ENCODE measurements around the gene COL16A1. TPM values are rescaled to one million over a fixed set of nuclear protein-coding genes. Genes with fewer than 3 reads are reported as not detected.

COL16A1 gene
- total RNA-seq, 2 experiments from 2014 or later, result 0.34 TPM; not detected in 1

DNA sequence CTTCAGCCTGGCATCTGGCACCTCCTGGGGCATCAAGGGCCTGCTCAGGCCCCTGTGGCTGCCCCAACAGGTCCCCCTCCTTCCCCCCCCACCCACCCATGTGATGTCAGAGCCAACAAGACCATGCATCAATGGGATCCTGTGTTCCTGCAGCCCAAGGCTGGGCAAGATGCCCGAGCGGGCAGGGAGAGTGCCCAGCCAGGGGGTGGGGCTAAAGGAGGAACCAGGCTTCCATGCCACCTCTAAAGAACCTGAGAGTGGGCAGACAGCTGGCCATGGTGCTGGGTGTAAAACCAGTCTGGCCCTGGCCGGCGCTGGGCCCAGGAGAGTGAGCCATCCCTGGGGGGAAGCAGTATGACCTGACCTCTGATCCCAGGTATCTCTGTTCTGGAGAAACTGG, 7.6 kb downstream of the COL16A1 start:
- TF ChIP-seq, protein P1, sequence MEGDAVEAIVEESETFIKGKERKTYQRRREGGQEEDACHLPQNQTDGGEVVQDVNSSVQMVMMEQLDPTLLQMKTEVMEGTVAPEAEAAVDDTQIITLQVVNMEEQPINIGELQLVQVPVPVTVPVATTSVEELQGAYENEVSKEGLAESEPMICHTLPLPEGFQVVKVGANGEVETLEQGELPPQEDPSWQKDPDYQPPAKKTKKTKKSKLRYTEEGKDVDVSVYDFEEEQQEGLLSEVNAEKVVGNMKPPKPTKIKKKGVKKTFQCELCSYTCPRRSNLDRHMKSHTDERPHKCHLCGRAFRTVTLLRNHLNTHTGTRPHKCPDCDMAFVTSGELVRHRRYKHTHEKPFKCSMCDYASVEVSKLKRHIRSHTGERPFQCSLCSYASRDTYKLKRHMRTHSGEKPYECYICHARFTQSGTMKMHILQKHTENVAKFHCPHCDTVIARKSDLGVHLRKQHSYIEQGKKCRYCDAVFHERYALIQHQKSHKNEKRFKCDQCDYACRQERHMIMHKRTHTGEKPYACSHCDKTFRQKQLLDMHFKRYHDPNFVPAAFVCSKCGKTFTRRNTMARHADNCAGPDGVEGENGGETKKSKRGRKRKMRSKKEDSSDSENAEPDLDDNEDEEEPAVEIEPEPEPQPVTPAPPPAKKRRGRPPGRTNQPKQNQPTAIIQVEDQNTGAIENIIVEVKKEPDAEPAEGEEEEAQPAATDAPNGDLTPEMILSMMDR (IDR thresholded peaks at IDR 0.05), result no peak
- CTCF ChIA-PET, result interaction anchor here (1.4 kb wide), 1 partner anchor 8 kb away, joined by 4 read pairs; no protein-coding TSS in a partner anchor
- intact Hi-C loops (cut with micrococcal nuclease), result no loop called here
- no peak overlapping the region for H3K4me3 Mint-ChIP-seq
- no peaks in the 10 kb centered on the region for H3K27me3 Mint-ChIP-seq
- H3K27ac Mint-ChIP-seq, result no peak overlapping the region
- no peaks in the 10 kb centered on the region for H3K36me3 Mint-ChIP-seq (ENCODE audit: low read depth)
- POLR2A ChIA-PET, result no interaction called here
- no peak for DNase-seq
- H3K9me3 Mint-ChIP-seq, result no peaks in the 10 kb centered on the region
- no peak for ATAC-seq
- H3K4me1 Mint-ChIP-seq (ENCODE audit: low read depth), result peaks cover 16% of the 10 kb centered on the region

DNA sequence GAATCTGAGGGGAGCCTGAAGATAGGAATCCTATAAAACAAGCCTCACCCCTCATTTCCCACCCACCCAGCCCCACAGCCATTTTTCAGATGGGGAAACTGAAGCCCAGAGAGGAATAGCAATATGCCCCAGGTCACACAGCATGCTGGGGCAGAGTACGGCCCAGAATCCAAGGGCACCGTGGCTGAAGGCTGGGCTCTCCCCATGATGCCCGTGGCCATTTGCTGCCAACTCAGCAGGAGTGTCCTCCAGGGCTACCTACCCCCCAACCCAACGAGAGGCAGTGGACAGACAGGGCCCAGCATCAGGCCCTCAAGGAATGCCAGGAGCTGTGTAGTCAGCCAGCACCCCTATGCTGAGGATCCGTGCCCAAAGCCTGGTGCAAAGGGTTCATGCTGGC, 8.5 kb downstream of the COL16A1 start:
- no peak for DNase-seq
- no peaks in the 10 kb centered on the region for H3K36me3 Mint-ChIP-seq (ENCODE audit: low read depth)
- TF ChIP-seq, protein P1 (IDR thresholded peaks at IDR 0.05), result no peak
- intact Hi-C loops (cut with micrococcal nuclease), result no loop called here
- peaks cover 9% of the 10 kb centered on the region for H3K4me1 Mint-ChIP-seq (ENCODE audit: low read depth)
- ATAC-seq, result no peak
- no peaks in the 10 kb centered on the region for H3K9me3 Mint-ChIP-seq
- H3K4me3 Mint-ChIP-seq, result no peak overlapping the region
- CTCF ChIA-PET, result no interaction called here
- no peaks in the 10 kb centered on the region for H3K27me3 Mint-ChIP-seq
- H3K27ac Mint-ChIP-seq, result no peak overlapping the region
- POLR2A ChIA-PET, result no interaction called here

DNA sequence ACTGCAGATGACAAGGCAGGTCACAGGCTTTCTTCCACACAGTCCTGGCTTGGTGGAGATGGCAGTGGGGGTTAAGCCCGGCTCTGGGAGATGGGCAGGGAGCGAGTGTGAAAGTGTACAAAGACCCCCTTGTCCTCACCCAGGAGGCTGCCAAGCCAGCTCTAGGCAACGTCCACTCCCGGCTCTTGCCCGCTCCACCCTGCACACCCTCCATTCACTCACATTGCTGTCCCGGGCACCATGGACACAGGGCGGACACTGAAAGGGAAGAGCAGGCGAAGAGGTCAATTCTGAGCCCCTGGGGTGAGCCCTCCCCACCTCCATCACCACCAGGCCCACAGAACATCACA, 8.9 kb downstream of the COL16A1 start:
- POLR2A ChIA-PET, result no interaction called here
- intact Hi-C loops (cut with micrococcal nuclease), result no loop called here
- H3K27me3 Mint-ChIP-seq, result peaks cover under 1% of the 10 kb centered on the region
- TF ChIP-seq, protein P1 (IDR thresholded peaks at IDR 0.05), result no peak
- H3K4me1 Mint-ChIP-seq (ENCODE audit: low read depth), result peaks cover 9% of the 10 kb centered on the region
- DNase-seq (no peak), ATAC-seq (no peak)
- H3K9me3 Mint-ChIP-seq, result no peaks in the 10 kb centered on the region
- H3K4me3 Mint-ChIP-seq, result no peak overlapping the region
- no peak overlapping the region for H3K27ac Mint-ChIP-seq
- CTCF ChIA-PET, result interaction anchor here (1.2 kb wide), 1 partner anchor 21 kb away, joined by 3 read pairs; no protein-coding TSS in a partner anchor
- no peaks in the 10 kb centered on the region for H3K36me3 Mint-ChIP-seq (ENCODE audit: low read depth)

DNA sequence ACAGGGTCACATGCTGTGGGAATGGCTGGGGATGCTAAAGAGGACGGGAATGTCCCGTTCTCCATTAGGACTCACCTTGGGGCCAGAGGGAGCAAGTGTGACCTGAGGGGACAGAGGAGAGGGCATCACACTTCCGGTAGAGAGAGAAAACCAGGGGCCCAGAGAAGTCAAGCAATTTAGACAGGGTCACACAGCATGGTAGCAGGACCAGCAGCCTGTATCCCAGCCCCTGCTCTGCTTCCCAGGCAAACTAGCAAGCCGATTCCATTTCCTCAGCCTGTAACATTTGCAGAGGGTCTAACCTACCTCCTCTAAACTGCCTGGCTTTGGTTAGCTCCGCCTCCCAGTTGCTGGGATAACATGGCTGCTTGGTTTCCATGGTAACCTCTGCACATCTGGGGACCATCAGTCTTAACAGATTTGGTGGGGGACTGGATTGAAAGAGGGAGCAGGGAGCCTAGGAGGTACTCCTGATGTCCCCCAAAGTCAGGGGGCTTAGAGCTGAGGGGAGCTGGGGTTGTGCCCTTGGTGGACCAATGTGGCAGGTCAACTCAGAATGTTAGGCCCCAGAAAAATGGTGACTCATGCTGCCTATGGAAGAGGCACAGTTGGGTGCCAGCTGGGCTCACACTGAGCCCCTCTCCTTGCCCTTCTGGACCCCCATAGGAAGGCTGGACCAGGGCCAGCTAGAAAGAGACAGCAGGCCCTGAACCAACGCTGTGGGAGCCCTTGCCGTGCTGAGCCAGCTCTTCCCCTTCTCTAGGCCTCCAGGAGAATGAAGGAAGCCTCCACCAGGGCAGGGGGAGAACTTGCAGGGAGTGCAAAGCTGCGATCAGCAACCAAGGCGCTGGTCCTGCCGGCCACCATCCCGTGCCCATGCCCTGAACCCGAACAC, 9.5 kb downstream of the COL16A1 start:
- TF ChIP-seq, protein P1 (IDR thresholded peaks at IDR 0.05), result no peak
- H3K27ac Mint-ChIP-seq, result no peak overlapping the region
- H3K4me1 Mint-ChIP-seq (ENCODE audit: low read depth), result peaks cover 4% of the 10 kb centered on the region
- ATAC-seq (no peak), DNase-seq (no peak)
- H3K36me3 Mint-ChIP-seq (ENCODE audit: low read depth), result no peaks in the 10 kb centered on the region
- H3K27me3 Mint-ChIP-seq, result peaks cover 2% of the 10 kb centered on the region
- intact Hi-C loops (cut with micrococcal nuclease), result no loop called here
- H3K4me3 Mint-ChIP-seq, result no peak overlapping the region
- POLR2A ChIA-PET, result no interaction called here
- H3K9me3 Mint-ChIP-seq, result no peaks in the 10 kb centered on the region
- CTCF ChIA-PET, result interaction anchor here (1.2 kb wide), 1 partner anchor 21 kb away, joined by 3 read pairs; no protein-coding TSS in a partner anchor

DNA sequence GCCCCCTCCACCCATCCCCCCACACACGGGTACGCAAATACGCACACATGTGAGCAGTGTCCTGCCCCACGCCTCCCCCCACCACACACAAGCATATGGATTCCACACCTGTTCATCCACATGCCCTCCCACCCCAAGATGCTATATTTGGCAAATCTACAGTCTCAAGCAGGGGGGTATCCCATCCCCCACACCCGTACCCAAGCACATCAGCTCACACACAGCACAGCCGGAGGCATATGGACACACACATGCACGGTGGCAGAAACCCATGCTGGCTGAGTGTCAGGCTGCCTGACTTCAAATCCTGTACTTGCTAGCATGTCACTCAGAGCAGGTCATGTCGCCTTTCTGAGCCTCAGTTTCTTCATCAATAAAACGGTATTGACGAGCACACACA, 10.6 kb downstream of the COL16A1 start:
- Mint-ChIP-seq H3K36me3 (ENCODE audit: low read depth) (no peaks in the 10 kb centered on the region), H3K9me3 (no peaks in the 10 kb centered on the region), H3K27me3 (peaks cover 2% of the 10 kb centered on the region), H3K27ac (no peak overlapping the region), H3K4me1 (ENCODE audit: low read depth) (no peaks in the 10 kb centered on the region), H3K4me3 (no peak overlapping the region)
- ATAC-seq (no peak), DNase-seq (no peak)
- intact Hi-C loops (cut with micrococcal nuclease), result no loop called here
- ChIA-PET CTCF (interaction anchor here (0.9 kb wide), 1 partner anchor 22 kb away, joined by 3 read pairs; no protein-coding TSS in a partner anchor), POLR2A (no interaction called here)
- TF ChIP-seq, protein P1 (IDR thresholded peaks at IDR 0.05), result no peak

Measured in activated CD8-positive, alpha-beta T cell treated with anti-CD3 and anti-CD28 coated beads for 36 hours (primary cell).